ENCODE results near the gene PANK4. TPM values are rescaled to one million over a fixed set of nuclear protein-coding genes. Genes with fewer than 3 reads are reported as not detected.

Gene PANK4
- total and polyA plus RNA-seq, 9 of the 15 experiments (the other 6 are each of a cell fraction or from before 2014, with no cell fraction given): 0.93 to 55.6 (median 31.5) TPM

- Histone ChIP-seq H3K9me1 (ENCODE audit: control insufficient read depth, insufficient read depth, low read length) (no peaks in the 10 kb centered on the region), H3K9me3 (replicated peaks; ENCODE audit: control insufficient read depth, insufficient read depth, low read depth, low read length) (no peaks in the 10 kb centered on the region), H3K4me1 (replicated peaks in 1 of 2; ENCODE audit: control insufficient read depth in 2 of 2, insufficient read depth in 2 of 2, low read length in 2 of 2) (peaks cover 0 to 79% of the 10 kb centered on the region in 2 experiments; a peak in 2 of 5 replicates), H3K36me3 (ENCODE audit: control insufficient read depth, insufficient read depth, low read length) (no peaks in the 10 kb centered on the region), H3K27ac (ENCODE audit: extremely low read depth, low read depth, low read length) (no peak overlapping the region), H3K9ac (ENCODE audit: insufficient read depth in 1 of 2, low read depth in 2 of 2, low read length in 2 of 2) (0 out of 4 replicates have a peak overlapping the region, but pooled peaks of 1 of the 2 experiments have one; percentile 17), H3K27me3 (ENCODE audit: control insufficient read depth in 2 of 2, insufficient read depth in 2 of 2, low read length in 2 of 2) (peaks cover 36 to 69% of the 10 kb centered on the region in 2 experiments; a peak in 4 of 5 replicates), H3K4me3 (no peak overlapping the region), H4K20me1 (replicated peaks; ENCODE audit: control insufficient read depth, insufficient read depth, low read length) (peaks cover 28% of the 10 kb centered on the region), H3K4me2 (ENCODE audit: insufficient read depth, low read length) (no peak overlapping the region), H2AFZ (ENCODE audit: low read depth, low read length) (no peak overlapping the region), H3K79me2 (ENCODE audit: control insufficient read depth, insufficient read depth, low read length) (no peaks in the 10 kb centered on the region)
- peak; percentile 23 for FAIRE-seq
- 3% methylated on average over 21 of the region's 26 CpGs for WGBS (ENCODE audit: insufficient coverage, low coverage, missing lambda C conversion rate)
- ChIA-PET CTCF (ENCODE audit: low intra/inter-chr PET ratio) (no interaction called here), POLR2A (interaction anchor here (0.6 to 1.5 kb wide), 3 partner anchors 9 to 139 kb away, joined by 3 to 4 read pairs (median 4); no protein-coding TSS in a partner anchor)
- intact Hi-C loops (cut with micrococcal nuclease) (no loop called here), in situ Hi-C loops (cut with MboI) (no loop called here)
- no TSS peak for BruUV-seq (replicated peaks)
- DNase-seq (ENCODE audit: extremely low read depth in 1 of 4, low spot score in 3 of 4): no peak
- ATAC-seq: no peak
- TF ChIP-seq UBTF (IDR thresholded peaks at IDR 0.05; ENCODE audit: borderline replicate concordance in 1 of 2, low read depth in 2 of 2, low read length in 2 of 2): 0 out of 4 replicates have a peak, but pooled peaks of 1 of the 2 experiments have one; percentile 5
- no peak for TF ChIP-seq TRIM28 (IDR thresholded peaks at IDR 0.05)
Measured at GRCh38 chr1:2496746-2497145, 29.6 kb downstream of the PANK4 start.
